GM21786 (cell line): ENCODE measurements around the gene KIAA1614.

Experiments used
- ATAC-seq: cut with Tn5 transposase; IDR thresholded peaks from one replicate; pipeline ENCODE4 v1.9.1; 2021; ENCODE audit not compliant: unreplicated experiment

KIAA1614 gene

GRCh38 chr1:180981596-180982387, 69.1 kb downstream of the KIAA1614 start:
- ATAC-seq = peak; percentile 91

GRCh38 chr1:180982422-180982821, 69.7 kb downstream of the KIAA1614 start:
- no peak for ATAC-seq

- no peak for ATAC-seq
Measured at GRCh38 chr1:180988253-180988752, 75.6 kb downstream of the KIAA1614 start.

GRCh38 chr1:180994262-180994661, 81.6 kb downstream of the KIAA1614 start:
- ATAC-seq = no peak

- ATAC-seq = no peak
Measured at GRCh38 chr1:180997843-180998504, 85.3 kb downstream of the KIAA1614 start.
